GM19467 (cell line): ENCODE data around the gene SART3.
"Not testable (repeated sequence)": the region's sequence is repeated elsewhere in the genome, so short reads cannot be mapped to it uniquely, and the experiment has no call there.

ENCODE experiments used
- ATAC-seq: cut with Tn5 transposase; IDR thresholded peaks from one replicate; pipeline ENCODE4 v1.9.1; 2021; ENCODE audit warnings: mild to moderate bottlenecking, moderate library complexity; ENCODE audit not compliant: unreplicated experiment

SART3 gene

DNA sequence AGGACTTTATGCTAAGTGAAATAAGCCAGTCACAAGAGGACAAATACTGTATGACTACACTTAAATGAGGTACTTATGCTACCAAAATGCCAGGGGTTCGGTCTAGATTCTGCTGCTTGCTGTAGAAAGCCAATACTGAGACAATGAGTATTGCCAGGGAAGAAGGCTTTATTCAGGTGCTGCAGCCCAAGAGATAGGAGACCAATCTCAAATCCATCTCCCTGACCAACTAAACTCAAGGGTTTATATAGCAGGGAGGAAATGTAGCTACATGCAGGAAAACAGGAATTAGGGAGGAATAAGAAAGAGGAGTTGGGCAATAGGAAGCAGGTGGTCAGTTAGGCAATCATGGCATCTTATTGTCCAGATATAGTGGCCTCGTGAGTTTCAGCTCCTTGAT lies 58.1 kb downstream of the SART3 start:
- no peak for ATAC-seq

DNA sequence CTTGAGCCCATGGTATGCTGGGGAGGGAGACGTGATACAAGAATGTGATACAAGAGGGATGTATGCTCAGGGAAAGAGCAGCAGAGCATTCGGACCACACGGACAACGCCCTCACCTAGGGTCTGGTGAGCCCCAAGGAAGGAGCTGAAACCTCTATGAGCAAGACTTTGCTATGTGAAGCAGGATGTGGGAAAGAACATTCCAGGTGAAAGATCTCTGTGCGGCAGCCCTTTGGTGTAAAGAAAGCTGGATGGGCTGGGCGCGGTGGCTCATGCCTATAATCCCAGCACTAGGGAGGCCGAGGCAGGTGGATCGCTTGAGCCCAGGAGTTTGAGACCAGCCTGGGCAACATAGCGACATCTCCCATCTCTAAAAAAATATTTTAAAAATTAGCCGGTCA lies 62.8 kb downstream of the SART3 start:
- ATAC-seq = no peak

- ATAC-seq = no peak
Observed at GRCh38 chr12:108495823-108496579, 65.0 kb downstream of the SART3 start.

GRCh38 chr12:108495054-108495453 lies 65.9 kb downstream of the SART3 start:
- ATAC-seq = no peak

GRCh38 chr12:108491256-108491655 lies 69.7 kb downstream of the SART3 start:
- no peak for ATAC-seq

- ATAC-seq = not testable (repeated sequence)
Observed at GRCh38 chr12:108487029-108487428, 73.9 kb downstream of the SART3 start.

DNA sequence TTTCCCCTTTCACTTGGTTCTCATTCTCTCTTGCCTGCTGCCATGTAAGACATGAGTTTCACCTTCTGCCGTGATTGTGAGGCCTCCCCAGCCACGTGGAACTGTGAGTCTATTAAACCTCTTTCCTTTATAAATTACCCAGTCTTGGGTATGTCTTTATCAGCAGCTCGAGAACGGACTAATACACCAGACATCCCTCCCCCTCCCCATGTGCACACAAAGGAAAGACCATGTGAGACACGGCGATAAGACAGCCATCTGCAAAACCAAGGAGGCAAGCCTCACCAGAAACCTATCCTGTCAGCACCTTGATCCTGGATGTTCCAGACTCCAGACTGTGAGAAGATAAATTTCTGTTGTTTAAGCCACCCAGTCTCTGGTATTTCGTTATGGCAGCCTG lies 75.6 kb downstream of the SART3 start:
- ATAC-seq = not testable (repeated sequence)

DNA sequence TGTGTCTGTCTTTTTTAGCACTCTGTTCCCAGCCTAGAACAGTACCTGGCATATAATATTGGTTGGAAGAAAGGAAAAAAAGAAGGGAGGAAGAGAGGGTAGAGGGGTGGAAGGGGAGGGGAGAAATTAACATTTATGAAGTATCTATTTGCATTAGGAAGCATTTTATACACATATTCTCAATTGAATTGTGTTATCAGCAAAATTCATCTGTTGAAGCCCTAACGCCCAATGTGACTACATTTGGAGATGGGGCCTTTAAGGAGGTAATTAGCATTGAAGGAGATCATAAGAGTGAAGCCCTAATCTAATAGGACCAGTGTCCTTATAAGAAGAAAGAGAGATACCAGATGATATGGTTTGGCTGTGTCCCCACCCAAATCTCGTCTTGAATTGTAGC lies 76.1 kb downstream of the SART3 start:
- no peak for ATAC-seq

GRCh38 chr12:108484431-108484830 lies 76.5 kb downstream of the SART3 start:
- no peak for ATAC-seq

GRCh38 chr12:108483213-108484059 lies 77.5 kb downstream of the SART3 start:
- no peak for ATAC-seq

- ATAC-seq = no peak
Observed at GRCh38 chr12:108482717-108483212, 78.2 kb downstream of the SART3 start.

DNA sequence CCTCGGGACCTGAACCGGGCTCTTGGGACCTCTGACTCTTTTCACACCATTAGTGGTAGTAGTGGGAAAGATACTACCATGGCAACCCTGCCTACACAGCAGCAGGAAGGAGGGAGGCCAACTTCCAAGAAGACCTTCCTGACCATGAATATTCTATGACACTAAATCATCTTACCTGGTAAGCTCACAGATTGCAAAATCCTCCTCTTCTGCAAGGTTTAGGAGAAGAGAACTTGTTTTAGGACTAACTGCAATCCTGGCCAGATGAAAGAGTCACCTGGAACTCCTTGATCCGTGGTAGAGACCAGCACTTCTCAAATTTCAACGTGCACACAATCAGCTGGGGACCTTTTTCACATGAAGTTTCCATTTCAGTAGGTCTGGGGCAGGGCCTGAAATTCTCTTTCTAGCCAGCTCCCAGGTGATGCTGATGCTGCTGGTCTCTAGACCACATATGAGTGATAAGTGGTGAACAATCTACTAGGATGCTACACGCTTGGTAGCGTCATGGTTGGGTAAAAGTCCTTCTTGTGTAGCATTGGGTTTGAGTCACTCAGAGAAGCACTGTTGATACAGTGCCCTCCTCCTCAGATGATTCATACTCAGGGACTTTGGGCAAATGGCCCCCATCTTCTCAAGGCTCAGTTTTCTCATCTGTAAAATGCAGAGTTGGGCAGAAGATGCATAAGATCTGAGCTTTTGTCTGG lies 81.5 kb downstream of the SART3 start:
- ATAC-seq = no peak

GRCh38 chr12:108478611-108479206 lies 82.3 kb downstream of the SART3 start:
- no peak for ATAC-seq

GRCh38 chr12:108477881-108478259 lies 83.1 kb downstream of the SART3 start:
- no peak for ATAC-seq

DNA sequence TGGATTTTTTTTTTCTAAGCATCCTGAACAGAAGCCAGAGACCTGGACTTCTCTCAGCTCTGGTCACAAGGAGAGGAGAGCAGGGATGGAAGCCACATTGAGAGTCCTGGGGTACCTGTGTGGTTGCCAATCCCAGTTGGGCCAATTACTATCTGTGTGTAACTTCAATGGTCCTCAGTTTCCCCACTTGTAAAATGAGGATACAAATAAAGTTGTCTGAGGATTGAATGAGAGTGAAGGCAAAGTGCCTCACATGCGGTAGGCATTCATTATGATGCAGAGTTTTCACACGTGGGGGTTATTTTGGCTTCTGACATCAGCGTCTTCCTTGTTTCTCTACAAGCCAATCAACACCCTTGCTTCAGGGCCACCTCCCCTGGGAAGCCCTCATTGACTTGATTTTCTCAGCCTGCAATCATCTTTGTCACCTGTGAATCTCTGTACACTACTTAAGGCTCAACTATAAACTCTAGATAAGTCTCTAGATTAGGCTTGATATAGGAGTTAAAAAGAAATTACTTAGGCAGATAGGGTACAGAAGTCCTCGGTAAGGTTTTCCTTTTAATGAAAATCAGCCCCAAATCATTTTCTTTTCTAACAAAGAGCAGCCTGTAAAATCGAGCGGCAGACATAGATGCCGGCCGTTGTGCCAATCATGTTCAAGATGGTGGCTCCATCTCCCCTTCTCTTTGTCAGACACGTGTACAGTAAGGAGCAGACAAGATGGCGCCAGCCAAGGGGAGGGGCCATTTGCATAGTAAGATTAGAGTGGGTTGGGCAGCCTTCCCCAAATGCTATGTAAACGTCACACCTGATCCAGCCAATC lies 83.7 kb downstream of the SART3 start:
- ATAC-seq = no peak

- ATAC-seq = no peak
Observed at GRCh38 chr12:108475396-108475795, 85.6 kb downstream of the SART3 start.

DNA sequence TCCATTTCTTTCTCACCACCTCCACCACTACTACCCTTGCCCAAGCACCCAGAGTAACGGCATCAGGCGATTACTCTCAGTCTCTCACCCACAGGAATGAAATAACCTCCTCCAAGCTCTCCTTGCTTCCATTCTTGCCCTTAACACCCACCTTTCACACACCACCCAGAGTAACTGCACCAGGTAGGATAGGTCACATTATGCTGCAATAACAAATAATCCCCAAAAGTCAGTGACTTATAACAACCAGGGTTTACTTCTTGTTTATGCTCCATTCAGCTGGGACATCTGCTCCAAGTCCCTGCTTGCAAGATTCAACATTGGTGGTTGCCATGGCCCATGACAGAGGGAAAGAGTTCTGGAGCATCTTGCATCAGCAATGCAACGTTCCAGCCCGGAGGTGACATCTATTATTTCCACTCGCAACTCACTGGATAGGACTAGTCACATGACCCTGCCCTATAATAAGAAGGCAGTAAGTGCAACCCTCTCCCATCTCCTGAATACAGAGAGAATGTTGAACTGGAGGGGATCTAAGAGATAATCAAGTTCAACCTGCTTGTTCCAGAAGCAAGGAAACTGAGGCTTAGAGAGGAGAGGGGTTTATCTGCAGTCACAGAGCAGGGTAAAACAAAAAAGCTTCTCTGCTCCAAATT lies 87.4 kb downstream of the SART3 start:
- no peak for ATAC-seq
